Keratinocyte (primary cell): Measurements from ENCODE around the gene IL1RAPL1. TPM values are rescaled to one million over a fixed set of nuclear protein-coding genes. Genes with fewer than 3 reads are reported as not detected.

Source experiments
- DNase-seq: peaks from one replicate; pipeline ENCODE4 v3.0.0-alpha.2; 2011; ENCODE audit warnings: low read depth, missing footprints, low spot score
- FAIRE-seq: peaks from 2 replicates; lab custom pipeline; 2011; peaks lifted over from hg19 to GRCh38; lab: Jason Lieb, UNC
- H2AFZ ChIP-seq: 2 replicates; pipeline ENCODE4 v1.6.0; 2012; ENCODE audit warnings: low read length, control low read depth, inconsistent platforms; ENCODE audit not compliant: control insufficient read depth
- H3K27ac ChIP-seq: 2 replicates; pipeline ENCODE4 v1.5.1; 2011; ENCODE audit warnings: low read length; ENCODE audit not compliant: control insufficient read depth, insufficient read depth
- H3K27me3 ChIP-seq: 3 replicates; pipeline ENCODE4 v1.6.0; 2011; ENCODE audit warnings: low read length; ENCODE audit not compliant: control insufficient read depth, insufficient read depth; ENCODE audit errors: extremely low read depth
- H3K36me3 ChIP-seq, 2 experiments: 2 replicates in 1 of 2; 3 replicates in 1 of 2; pipeline ENCODE4 v1.5.1; 2011; ENCODE audit warnings: low read length in 2 of 2, mild to moderate bottlenecking in 1 of 2; ENCODE audit not compliant: control insufficient read depth in 2 of 2, insufficient read depth in 2 of 2; ENCODE audit errors: extremely low read depth in 1 of 2
- H3K4me1 ChIP-seq: 3 replicates; pipeline ENCODE4 v1.5.1; 2011; ENCODE audit warnings: low read length; ENCODE audit not compliant: control insufficient read depth, insufficient read depth; ENCODE audit errors: extremely low read depth
- H3K4me2 ChIP-seq: 3 replicates; pipeline ENCODE4 v1.6.0; 2011; ENCODE audit warnings: low read depth, low read length; ENCODE audit not compliant: control insufficient read depth, insufficient read depth; ENCODE audit errors: extremely low read depth
- H3K4me3 ChIP-seq, 3 experiments: fragments of 200-600 bp in 1 of 3; sonication (generic) in 1 of 3; 2 replicates in 2 of 3; 3 replicates in 1 of 3; pipeline ENCODE4 v1.5.1; 2011 to 2016; ENCODE audit warnings: low read length in 3 of 3, mild to moderate bottlenecking in 3 of 3, control low read depth in 2 of 3, inconsistent platforms in 1 of 3, low read depth in 1 of 3, mixed read lengths in 1 of 3, mixed run types in 1 of 3, moderate library complexity in 1 of 3; ENCODE audit not compliant: control insufficient read depth in 2 of 3, insufficient read depth in 2 of 3; ENCODE audit errors: extremely low read depth in 1 of 3
- H3K79me2 ChIP-seq: 2 replicates; pipeline ENCODE4 v1.6.0; 2012; ENCODE audit warnings: low read length; ENCODE audit not compliant: control insufficient read depth, insufficient read depth
- H3K9ac ChIP-seq: 3 replicates; pipeline ENCODE4 v1.6.0; 2011; ENCODE audit warnings: low read length; ENCODE audit not compliant: control insufficient read depth, insufficient read depth; ENCODE audit errors: extremely low read depth
- H3K9me1 ChIP-seq: 3 replicates; pipeline ENCODE4 v1.6.0; 2011; ENCODE audit warnings: low read length; ENCODE audit not compliant: control insufficient read depth, insufficient read depth; ENCODE audit errors: extremely low read depth
- H3K9me3 ChIP-seq: 2 replicates; pipeline ENCODE4 v1.5.1; 2012; ENCODE audit warnings: low read depth, low read length; ENCODE audit not compliant: control insufficient read depth
- H4K20me1 ChIP-seq: 3 replicates; pipeline ENCODE4 v1.6.0; 2011; ENCODE audit warnings: low read length; ENCODE audit not compliant: control insufficient read depth, insufficient read depth; ENCODE audit errors: extremely low read depth
- CTCF ChIP-seq, 3 experiments: IDR thresholded peaks in 1 of 3; conservative IDR thresholded peaks in 1 of 3; optimal IDR thresholded peaks in 1 of 3; 2 replicates in 2 of 3; 3 replicates in 1 of 3; pipeline versions ENCODE3 to v1.5.1; 2011; ENCODE audit warnings: low read length in 3 of 3, mild to moderate bottlenecking in 3 of 3, moderate library complexity in 2 of 3, control low read depth in 1 of 3, inconsistent platforms in 1 of 3; ENCODE audit not compliant: insufficient read depth in 2 of 3; ENCODE audit errors: extremely low read depth in 1 of 3
- EZH2 ChIP-seq: IDR thresholded peaks from one replicate; pipeline ENCODE4 v1.6.1; 2012; ENCODE audit warnings: inconsistent platforms, mild to moderate bottlenecking, low read length, moderate library complexity
- dilution Hi-C: fragments of 300-500 bp; cut with MboI; formaldehyde crosslinking; loops from one replicate; pipeline ENCODE4 v1.7.0; 2020; ENCODE audit warnings: low sequenced_read_pairs; ENCODE audit not compliant: extremely low pct_ligation_motif_present
- polyA plus RNA-seq, 5 experiments: library from polyadenylated mRNA; depleted of rRNA in 3 of 5; stranded (reverse) in 3 of 5; stranded (forward) in 1 of 5; unstranded in 1 of 5; fragments of >200 nt; gene quantifications; 1 replicate in 1 of 5; 2 replicates in 3 of 5; 3 replicates in 1 of 5; pipeline versions ENCODE4 v1.2.1 to v1.2.3, GENCODE V29; 2011 to 2012; ENCODE audit warnings: missing spikeins in 2 of 5, low read depth in 1 of 5, low replicate concordance in 1 of 5

IL1RAPL1 gene
- polyA plus RNA-seq, 1 donor (not counting 4 experiments of a cell fraction or from before 2014, with no cell fraction given) = 2.8 TPM

GRCh38 chrX:28668303-28668702 is 81.1 kb downstream of the IL1RAPL1 start:
- Histone ChIP-seq H3K27me3 (no peaks in the 10 kb centered on the region), H3K79me2 (no peaks in the 10 kb centered on the region), H4K20me1 (no peaks in the 10 kb centered on the region), H3K27ac (no peak overlapping the region), H2AFZ (no peak overlapping the region), H3K9me1 (no peaks in the 10 kb centered on the region), H3K4me3 (no peak overlapping the region), H3K9ac (no peak overlapping the region), H3K9me3 (no peaks in the 10 kb centered on the region), H3K4me2 (no peak overlapping the region), H3K36me3 (no peaks in the 10 kb centered on the region), H3K4me1 (no peaks in the 10 kb centered on the region)
- TF ChIP-seq EZH2 (no peak), CTCF (optimal IDR thresholded peaks at IDR 0.05 in 1 of 3, IDR thresholded peaks at IDR 0.05 in 1 of 3, conservative IDR thresholded peaks at IDR 0.05 in 1 of 3; ENCODE audit: extremely low read depth in 1 of 3, insufficient read depth in 2 of 3, low read length in 3 of 3) (no peak)
- FAIRE-seq (no peak), DNase-seq (no peak)
- dilution Hi-C loops = no loop called here

- Histone ChIP-seq H3K36me3 (no peaks in the 10 kb centered on the region), H3K9me3 (no peaks in the 10 kb centered on the region), H2AFZ (no peak overlapping the region), H3K4me2 (no peak overlapping the region), H3K4me3 (no peak overlapping the region), H3K4me1 (no peaks in the 10 kb centered on the region), H3K79me2 (no peaks in the 10 kb centered on the region), H3K27me3 (no peaks in the 10 kb centered on the region), H3K27ac (no peak overlapping the region), H4K20me1 (no peaks in the 10 kb centered on the region), H3K9me1 (no peaks in the 10 kb centered on the region), H3K9ac (no peak overlapping the region)
- TF ChIP-seq EZH2 (no peak), CTCF (optimal IDR thresholded peaks at IDR 0.05 in 1 of 3, IDR thresholded peaks at IDR 0.05 in 1 of 3, conservative IDR thresholded peaks at IDR 0.05 in 1 of 3; ENCODE audit: extremely low read depth in 1 of 3, insufficient read depth in 2 of 3, low read length in 3 of 3) (no peak)
- dilution Hi-C loops = no loop called here
- FAIRE-seq (no peak), DNase-seq (no peak)
Observed at GRCh38 chrX:28668957-28669356, 81.7 kb downstream of the IL1RAPL1 start.
